ENCODE measurements around the gene PAPLN.

Gene PAPLN

DNA sequence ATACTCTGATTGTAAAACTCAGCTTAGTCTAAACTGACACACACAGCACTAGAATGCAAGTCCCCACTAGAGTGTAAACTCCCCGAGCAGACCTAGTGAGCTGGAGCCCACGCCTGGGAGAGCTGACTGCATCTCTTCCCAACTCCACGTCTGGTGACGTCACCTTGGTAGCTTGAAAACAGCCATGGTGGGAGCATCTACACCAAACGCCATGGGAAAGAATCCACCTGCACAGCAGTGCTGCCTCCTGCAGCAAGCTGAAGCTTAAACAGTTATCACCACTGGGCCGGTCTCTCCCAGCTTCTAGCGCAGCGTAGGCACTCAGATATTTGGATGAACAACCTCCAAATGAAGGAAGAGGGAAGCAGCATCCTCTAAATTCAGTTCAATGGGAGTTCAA lies 4.3 kb upstream of the PAPLN start:
- DNase-seq (ENCODE audit: low spot score): no peak

DNA sequence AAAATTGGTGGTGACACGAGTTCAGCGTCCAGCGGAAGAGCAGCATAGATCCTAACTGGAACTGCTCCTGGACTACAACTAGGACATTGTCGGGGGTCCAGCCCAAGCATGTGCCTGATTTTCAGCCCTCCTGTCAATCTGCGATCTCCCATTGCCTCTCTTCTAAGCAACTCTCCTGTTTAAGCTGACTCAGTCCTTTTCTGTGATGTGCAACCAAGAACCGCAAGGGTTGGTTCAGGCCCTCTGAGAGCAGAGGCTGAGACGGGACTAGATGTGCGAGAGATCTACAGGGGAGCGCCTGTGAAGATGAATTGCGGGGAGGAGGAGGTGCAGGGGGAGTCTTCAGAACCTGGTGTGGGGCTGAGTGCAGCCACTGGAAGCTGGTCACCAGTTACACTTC lies 3.7 kb upstream of the PAPLN start:
- no peak for DNase-seq (ENCODE audit: low spot score)

DNA sequence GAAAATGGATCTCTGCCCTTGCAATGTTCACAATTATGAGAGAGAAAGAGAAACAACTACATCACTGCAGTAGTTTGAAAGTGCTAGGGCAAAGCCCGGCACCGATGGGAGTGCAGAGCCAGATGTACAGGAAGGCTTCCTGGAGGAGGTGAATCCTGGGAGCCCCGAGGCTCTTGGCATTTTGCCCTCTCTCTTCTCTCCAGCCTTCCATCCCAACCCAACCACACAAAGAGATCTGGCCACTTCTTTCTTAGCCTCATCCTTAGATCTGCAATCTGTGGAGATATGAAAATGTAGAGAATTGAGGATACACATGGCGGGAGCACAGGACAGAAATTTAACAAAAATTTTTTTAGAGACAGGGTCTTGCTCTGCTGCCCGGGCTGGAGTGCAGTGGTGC lies 3.3 kb upstream of the PAPLN start:
- DNase-seq (ENCODE audit: low spot score): no peak

DNA sequence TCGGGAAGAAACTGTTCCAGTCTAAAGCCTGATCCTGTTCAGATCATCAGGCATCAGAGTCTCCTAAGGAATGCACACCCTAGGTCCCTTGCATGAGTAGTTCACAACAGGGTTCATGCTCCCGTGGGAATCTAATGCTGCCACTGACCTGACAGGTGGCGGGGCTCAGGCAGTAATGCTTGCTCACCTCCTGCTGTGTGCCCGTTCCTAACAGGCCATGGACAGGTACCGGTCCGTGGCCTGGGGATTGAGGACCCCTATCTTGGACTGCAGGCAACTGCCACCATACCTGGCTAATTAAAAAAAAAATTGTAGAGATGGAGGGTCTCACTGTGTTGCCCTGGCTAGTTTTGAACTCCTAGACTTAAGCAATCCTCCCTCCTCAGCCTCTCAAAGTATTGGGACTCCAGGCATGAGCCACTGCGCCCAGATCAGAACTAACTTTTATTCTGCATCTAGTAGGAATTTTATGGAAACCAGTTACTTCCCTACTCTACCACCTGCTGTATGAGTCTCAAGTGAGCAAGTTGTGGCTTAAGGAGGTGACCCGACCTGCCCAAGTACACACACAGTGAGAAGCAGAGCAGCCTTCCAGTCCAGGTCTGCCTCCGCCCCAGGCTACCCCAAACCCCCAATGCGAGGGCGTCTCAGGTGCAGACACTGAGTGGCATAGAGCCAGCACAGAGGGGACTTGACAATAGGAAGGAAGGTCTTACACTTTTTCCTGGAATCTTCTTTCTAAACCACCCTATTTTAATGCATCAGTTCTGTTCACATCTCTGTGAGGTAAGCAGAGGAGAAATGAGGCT lies 2.5 kb upstream of the PAPLN start:
- no peak for DNase-seq (ENCODE audit: low spot score)

DNA sequence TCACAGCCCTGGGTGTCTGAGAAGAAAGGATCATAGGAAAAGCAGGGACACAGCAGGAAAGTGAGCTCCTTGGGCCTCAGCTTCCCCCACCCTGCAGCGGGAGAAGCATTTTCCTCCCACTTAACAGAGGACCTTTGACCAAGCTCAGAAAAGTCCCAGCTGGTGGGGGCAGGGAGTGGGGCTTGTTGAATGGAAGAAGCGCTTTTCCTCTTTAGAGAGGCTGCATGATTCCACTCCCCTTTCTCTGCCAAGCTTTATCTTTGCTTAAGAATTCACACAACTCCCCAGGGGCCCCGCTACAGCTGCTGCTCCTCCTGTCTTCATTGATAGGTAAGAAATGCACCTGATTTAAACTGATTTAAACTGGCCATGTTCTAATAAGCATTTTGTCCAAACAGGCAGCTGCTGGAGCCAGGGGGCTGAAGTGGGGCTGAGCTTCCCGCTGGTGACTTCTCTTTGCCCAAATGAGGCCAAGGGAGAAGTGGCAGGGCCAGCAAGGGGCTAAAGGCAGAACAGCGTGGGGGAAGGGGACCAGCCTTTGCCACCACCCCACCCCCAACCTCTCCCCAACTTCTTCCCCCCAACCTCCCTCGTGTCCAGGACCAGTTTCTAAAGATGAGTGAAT lies 1.7 kb upstream of the PAPLN start:
- DNase-seq (ENCODE audit: low spot score): no peak

DNA sequence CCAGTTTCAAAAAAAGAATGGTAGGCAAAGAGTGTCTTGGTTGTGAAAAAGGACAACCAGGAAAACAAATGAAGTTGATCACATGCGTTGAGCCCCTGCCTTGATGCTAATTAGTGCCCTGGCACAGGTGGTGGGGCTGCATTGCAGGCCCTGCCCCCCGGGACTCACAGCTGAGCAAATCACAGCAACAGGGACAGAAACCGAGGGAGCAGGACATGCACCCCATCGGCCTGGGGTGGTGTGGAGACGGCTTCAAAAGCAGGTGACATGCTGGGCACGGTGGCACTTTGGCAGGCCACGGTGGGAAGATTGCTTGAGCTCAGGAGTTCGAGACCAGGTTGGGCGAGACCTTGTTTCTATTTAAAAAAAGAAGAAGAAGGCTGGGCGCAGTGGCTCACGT lies 1.1 kb upstream of the PAPLN start:
- no peak for DNase-seq (ENCODE audit: low spot score)

DNA sequence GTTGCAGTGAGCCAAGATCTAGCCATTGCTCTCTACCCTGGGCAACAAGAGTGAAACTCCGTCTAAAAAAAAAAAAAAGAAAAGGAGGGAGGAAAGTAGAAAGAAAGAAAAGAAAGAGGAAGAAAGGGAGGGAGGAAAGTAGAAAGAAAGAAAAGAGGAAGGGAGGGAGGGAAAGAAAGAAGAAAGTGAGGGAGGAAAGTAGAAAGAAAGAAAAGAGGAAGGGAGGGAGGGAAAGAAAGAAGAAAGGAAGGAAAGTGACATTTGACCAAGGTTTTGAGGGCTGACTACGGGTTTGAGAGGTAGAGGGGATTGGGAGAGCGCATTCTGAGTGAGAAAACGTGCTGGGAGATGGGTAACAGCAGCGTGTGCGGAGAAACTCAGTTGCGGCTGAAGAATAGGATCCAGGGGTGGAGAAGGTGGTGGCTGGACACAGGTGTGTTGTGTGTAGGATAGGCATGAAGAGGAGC lies 521 bp upstream of the PAPLN start:
- DNase-seq (ENCODE audit: low spot score): no peak

DNA sequence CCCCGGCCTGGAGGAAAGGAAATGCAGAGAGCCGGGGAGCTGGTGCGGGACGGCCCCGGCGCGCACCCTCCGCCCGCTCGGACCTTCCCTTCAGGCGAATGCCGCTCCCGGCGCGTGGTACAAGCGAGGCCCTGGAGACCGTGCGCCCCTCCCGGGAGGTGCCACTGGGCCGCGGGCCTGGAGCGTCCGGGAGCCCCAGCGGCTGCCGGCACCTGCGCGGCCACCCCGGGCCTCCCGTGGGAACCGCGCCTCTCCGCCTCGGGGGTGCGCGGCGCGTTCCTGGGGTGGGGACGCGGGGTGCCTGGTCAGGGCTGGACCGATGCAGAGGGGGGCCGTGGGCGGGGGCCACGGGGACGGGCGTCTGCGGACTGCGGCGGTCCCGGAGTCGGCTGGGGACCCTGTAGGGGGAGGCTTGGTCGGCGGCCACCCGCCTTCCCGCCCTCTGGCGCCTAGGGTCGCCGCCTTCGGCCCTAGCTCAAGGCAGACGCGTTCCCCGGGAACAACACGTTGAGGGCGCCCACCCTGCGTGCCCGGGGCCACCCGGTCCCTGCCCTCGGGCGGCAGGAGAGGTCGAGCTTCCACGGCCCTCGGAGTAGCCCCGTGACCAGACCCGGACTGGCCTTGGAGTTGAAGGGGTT lies 599 bp downstream of the PAPLN start:
- DNase-seq (ENCODE audit: low spot score): no peak

DNA sequence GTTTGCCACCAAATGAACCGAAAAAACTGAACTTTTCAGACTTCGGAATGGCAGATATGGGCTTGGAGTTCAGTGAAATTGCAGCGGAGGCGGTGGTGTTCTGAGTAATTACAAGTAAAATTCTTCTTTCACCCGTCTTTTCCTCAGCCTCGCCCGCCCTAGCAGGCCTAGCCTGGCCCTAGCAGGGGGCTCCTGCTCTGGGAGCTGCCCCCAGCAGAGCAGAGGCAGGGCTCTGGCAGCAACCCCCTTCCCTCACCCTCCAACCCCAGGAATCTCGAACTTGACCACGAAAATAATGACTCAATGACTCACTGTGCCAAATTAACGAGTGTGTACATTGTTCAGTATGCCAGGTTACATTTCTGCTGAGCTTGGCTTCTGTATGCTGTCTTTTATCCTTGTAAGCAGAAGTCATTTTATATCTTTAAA lies 1.1 kb downstream of the PAPLN start:
- peak; percentile 81 for DNase-seq (ENCODE audit: low spot score)

DNA sequence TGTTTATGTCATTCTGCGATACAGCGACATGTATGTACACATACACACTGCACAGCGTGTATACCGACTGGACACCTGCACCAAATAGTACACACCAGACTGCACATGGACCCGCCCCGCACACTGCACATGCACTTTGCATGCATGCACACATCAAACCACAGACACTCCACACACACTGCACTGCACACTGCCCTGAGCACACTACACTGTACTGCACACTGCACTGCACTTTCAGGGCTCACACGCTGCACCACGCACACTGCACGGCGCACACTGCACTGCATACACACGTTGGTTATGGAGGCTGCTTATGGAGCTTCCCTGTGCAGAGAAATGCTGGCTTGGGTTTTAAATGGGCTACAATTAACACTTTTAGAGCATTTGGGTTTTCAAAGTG lies 1.6 kb downstream of the PAPLN start:
- DNase-seq (ENCODE audit: low spot score): no peak

DNA sequence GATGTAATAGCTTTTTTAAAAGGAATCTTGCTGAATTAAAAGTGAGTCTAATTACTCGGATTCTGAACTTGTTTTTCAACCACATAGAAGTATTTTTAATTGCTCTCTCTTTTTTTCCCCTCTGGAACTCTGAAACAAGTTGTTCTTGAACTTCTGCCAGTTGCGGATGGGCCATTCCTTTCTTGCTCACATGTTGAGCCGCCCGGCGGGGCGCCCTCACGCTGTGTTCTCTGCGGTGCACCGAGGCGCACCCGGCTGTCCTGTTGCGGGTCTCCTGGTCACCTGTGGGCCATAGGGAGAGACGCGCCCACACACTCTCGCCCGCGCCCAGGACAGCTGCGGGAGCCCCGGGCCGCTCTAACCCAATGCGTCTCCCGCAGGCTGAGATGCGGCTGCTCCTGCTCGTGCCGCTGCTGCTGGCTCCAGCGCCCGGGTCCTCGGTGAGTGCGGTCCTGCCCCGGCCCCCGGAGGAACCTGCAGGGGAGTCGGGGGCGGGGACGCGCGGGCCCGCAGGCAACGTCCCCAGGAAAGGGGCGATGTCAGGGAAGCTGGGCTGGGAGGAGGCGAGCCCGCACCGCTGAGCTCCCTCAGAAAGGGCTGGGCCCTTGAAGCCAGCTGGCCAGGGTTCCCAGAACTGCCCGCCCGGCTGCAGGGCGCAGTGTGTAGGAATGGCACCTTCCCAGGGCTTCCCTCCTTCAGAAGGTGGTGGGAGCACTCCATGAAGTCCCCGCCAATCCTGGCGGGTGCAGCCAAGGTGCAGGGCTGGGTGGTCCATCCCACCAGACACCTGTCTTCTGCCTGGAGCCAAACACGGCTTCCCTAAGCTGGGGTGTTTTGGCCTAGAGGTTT lies 2.3 kb downstream of the PAPLN start:
- no peak for DNase-seq (ENCODE audit: low spot score)

DNA sequence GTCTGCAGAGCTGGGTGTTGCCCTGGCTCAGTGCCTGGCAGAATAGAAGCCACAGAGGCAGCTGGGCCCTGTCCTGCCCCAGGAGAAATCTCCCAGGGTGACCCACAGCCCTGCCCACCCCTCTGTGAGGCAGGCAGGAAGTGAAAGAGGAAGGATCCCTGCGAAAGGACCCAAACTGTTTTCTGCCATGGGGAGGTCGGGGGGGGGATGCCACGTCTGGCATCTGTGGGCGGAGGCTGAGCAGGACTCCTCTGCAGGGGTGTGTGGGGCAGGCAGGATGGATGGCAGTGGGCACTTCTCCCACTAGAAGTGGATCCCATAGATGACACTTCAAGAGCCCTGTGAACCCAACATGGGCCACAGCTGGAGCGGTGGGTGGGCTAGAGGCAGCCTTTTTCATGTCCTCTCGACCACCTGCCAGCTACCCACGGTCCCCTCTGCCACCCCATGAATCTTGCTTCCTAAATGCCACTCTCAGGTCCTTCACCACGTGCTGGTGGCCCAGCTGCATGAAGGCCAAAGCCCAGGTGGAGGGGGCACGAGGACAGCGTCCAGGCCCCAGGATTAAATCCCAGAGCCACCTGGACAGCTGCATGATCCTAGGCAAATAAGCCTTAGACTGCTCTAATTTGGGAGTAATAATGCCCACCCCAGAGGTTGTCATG lies 3.6 kb downstream of the PAPLN start:
- no peak for DNase-seq (ENCODE audit: low spot score)

DNA sequence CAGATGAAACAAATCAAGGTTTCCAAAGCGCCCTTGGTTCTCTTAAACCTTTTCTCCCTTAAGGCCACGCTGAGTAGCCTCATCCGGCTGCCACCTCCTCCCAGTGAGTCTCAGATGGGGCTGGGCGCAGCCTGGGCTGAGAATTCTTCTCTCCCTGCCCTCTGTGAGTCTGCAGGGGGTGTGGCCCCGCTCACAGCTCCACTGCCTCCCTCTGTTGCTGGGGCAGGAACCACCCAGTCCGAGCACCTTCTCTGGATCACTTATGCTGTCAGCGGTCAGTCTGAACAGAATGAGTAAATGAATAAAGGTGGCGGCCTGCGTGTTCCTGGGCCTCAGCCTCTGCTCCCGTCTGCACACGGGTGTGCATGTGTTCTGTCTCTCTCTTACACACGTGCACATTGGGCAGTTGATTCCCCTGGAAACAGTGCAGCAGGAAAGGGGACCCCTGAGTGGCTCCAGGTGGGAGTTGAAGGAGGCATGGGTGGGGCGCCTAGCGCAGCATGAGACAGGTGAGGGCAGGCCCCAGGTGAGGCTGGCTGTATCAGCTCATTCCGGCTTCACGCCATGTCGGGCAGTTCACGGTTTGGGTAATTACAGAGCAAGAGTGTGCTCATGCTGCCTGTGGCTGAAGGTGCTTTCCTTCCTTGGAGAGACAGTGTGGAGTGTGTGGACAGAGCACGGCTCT lies 4.3 kb downstream of the PAPLN start:
- no peak for DNase-seq (ENCODE audit: low spot score)

DNA sequence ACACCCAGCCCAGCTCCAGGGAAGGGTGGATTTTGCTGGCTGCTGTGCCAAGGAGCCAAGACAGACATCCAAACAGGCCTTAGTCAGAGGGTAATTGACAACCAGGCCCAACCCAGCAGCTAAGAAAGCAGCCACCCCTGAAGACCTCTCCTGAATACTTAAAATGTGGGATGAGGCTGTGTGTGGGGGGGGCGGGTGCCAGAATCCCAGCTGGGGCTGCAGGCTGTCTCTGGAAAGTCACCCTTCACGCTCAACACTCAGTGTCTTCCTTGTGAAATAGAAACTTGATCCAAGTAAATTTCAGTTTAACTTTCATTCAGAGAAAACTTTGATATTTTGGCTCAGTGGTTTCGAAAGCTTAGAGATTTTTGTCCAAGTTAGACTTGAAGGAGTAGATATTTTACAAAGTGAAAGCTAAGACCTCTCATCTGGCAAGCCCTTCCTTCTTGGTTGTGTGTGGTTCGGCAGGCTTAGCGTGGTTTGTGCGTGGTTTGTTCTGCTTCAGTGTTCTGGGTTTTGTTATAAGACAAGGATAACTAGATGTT lies 5.1 kb downstream of the PAPLN start:
- DNase-seq (ENCODE audit: low spot score): no peak

DNA sequence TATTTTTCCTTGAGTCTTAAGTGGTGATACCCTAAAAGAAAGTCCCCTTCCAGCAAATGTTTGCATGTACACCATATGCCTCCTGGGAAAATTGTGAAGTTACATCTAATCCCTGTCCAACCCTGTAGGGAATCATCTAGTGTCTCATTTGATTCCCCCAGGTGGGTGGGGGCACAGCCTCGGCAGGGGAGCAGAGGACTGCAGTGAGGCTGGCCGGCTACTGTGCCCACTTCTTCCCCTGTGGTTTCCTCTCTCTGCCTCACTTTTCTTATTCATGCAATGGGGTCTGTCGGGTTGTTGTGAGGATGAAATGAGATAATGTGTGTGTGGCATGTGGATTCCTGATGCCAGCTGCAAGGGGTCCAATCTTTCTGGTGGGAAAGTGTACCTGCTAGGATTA lies 6.0 kb downstream of the PAPLN start:
- no peak for DNase-seq (ENCODE audit: low spot score)

DNA sequence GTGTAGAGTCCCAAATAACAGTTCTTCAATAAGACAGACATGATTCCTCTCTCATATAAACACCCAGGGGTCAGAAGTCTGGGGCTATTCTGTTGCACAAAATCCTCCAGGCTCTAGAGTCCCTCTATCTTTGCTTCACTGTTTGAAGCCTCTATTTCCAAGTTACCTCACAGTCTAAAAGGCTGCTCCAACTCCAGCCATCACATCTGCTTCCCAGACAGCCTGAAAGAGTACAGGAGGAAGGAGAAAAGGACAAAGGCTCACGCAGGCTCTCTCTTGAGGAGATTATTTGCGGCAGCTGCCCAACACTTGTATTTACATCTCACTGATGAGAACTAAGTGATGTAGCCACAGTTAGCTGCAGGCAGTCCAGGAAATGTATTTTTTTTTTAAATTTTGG lies 6.4 kb downstream of the PAPLN start:
- no peak for DNase-seq (ENCODE audit: low spot score)

DNA sequence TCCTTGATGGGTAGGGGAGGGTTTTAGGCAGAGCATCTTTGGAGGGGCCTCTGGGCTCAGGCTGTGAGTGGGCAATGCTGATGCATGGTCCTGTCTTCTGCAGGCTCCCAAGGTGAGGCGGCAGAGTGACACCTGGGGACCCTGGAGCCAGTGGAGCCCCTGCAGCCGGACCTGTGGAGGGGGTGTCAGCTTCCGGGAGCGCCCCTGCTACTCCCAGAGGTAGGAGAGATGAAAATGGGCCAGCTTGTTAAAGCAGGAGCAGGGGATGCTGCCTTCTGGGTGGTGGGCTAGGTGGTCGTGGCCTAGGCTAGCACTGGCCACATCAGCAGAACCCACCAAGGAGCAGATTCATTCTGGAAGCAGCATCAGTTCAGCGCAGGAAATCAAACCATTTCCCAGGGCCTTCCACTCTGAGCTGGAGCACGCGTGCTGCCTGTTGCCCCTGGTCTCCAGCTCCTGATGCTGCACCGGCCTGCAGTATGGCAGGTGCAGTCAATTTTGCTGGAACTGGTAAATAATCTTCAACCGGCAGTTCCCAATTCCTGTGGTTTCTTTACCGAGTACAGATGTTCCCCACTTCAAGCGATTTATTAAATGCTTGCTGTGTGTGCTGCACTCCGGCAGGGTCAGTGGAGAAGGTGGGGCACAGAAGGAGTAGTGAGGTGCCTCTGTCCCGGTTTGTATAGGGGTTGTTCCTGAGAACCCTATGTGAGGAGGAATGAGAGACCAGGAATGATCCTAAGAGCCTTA lies 7.4 kb downstream of the PAPLN start:
- no peak for DNase-seq (ENCODE audit: low spot score)

DNA sequence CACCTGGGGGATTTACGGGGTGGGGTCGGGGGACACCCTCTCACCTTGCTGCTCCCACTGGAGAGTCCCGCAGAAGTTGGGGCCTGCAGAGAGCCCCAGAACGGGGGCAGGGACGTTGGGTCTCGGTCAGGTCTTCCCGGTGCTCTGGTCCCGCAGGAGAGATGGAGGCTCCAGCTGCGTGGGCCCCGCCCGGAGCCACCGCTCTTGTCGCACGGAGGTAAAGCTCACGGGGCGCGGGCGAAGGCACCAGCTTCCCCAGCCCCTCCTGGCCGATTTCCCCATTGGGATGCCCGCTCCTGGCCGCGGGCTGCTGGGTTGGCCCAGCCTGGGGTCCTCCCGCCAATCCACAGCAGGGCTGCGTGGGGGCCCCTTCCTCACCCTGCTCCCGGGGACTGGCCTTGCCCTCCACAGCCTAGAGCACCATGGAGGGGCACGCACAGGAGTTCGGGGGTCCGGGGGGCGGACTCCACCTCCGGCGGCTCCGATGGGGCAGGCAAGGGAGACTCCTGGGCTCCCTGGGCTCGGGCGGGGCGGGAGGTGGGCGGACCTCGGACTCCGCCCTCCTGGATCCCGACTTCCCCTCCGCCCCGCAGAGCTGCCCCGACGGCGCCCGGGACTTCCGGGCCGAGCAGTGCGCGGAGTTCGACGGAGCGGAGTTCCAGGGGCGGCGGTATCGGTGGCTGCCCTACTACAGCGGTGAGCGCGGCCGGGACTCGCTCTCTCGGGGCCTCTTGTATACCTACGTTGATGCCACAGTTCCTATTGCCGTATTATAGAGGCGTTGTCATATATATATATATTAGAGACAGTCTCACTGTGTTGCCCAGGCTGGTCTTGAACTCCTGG lies 8.4 kb downstream of the PAPLN start:
- DNase-seq (ENCODE audit: low spot score): no peak

Data from SW480 (cell line).